ENCODE data around the gene TBPL1.
"Not testable (repeated sequence)": the region's sequence is repeated elsewhere in the genome, so short reads cannot be mapped to it uniquely, and the experiment has no call there.

The TBPL1 gene

DNA sequence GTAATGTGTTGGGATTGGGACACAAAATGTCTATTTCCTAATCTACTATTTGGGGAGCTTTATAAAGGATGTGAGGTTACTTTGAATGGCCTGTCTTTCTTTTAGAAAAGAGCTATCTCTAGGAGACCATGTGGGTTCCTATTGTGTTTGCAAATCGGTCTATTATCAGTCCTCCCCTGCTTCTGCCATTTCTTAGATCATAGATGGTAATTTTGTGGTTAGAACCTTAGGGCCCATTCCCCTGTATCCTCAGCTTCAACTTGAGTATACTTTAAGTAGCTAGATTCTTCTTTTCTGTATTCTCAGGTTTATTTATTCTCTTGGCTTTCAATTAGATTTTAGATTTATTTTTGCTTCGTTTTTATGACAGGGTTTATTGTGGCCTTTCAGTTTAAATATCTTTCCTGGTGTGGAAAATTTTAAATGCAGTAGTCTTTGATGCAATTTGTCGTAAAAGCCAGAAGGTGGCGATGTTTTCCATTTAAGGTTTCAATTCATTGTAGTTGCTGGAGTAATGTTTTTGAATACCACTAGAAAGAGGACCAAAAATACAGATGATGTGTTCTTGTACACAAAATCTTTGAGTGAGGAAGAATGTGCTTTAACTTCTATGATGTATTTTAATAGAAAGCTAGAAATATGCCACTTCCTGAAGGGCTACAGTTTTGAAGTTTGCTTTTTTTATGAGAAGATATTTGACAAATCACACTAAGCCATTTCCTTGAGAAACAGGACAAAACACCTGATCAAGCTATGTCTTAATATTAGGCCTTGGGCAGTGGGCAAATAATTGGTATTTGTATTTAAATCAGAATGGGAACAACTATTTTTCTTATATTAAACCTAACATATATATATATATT lies 20.3 kb downstream of the TBPL1 start:
- no peak for DNase-seq (ENCODE audit: low read depth in 2 of 2)

DNA sequence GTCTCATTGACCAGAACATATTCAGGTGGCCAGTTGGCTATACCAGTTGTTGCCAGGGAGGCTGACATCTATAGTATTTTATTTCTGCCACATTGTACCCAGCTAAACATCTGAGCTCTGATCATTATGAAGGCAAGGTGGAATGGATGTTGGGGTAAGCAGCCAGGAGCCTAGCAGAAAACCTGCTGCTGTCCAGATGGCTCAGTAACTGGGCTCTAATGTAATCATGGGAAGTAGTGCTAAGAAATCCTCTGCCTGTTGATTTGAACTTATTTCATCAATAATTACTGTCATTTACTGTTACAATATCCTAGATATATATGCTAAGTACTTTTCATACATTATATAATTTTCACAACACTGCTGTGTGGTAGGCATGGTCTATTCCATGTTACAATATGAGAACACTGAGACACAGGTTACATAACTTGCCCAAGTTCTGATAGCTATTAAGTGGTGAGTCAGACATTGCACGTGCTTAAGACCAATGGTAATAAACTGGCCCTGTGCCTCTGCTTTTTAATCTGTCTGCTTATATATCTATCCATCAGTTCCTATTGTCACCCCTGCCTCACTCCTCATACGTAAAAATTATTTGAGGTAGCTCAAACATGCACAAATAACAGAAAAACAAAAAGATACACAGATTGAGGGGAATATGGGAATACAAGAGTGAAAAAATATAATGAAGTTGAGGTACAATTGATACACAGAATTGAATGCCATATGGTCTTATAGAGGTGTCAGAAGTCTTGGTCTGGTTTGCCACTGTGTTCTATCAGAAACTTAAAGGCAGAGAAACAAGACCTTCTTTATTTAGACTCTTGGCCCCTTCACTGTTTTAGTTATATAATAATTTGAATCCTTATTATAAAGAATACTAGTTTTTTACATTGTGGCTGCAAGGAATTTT lies 25.2 kb downstream of the TBPL1 start:
- no peak for DNase-seq (ENCODE audit: low read depth in 2 of 2)

DNA sequence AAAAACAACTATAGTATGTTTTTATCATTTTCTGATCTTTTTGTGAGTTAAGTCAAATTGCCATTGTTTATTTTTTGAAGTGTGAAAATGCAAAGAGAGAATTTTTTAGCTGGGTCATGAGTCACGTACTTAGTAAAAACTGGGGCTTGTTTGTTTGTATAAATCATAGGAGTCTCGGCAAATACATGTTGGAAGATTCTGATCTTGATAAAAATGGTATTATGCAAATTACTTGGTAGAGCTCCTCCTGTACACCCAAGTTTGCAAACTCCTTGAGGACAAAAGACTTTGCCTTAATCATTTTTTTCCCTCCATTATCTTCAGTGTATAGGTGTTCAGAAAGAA lies 25.8 kb downstream of the TBPL1 start:
- DNase-seq (ENCODE audit: low read depth in 2 of 2) = no peak

- DNase-seq (ENCODE audit: low read depth in 2 of 2) = not testable (repeated sequence)
These were observed 26.4 kb downstream of the TBPL1 start for GRCh38 chr6:133979269-133979963.

DNA sequence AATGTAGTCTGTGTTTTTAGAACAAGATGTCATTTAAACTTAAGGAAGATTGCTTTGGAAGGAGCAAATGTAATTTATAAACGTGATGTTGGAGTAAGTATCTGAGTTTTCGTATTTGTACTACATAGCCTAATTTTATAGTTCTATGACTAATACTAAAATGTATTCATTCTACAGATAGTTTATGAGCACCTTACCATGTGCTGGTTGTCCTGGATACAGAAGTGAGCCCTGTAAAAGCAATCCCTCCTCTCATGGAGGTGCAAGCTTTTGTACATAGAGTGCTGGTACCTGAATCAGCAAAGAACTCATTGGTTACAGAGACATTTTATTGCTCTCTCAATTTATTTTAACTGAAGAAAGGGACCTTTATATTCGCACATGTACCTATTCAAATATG lies 27.1 kb downstream of the TBPL1 start:
- no peak for DNase-seq (ENCODE audit: low read depth in 2 of 2)

DNA sequence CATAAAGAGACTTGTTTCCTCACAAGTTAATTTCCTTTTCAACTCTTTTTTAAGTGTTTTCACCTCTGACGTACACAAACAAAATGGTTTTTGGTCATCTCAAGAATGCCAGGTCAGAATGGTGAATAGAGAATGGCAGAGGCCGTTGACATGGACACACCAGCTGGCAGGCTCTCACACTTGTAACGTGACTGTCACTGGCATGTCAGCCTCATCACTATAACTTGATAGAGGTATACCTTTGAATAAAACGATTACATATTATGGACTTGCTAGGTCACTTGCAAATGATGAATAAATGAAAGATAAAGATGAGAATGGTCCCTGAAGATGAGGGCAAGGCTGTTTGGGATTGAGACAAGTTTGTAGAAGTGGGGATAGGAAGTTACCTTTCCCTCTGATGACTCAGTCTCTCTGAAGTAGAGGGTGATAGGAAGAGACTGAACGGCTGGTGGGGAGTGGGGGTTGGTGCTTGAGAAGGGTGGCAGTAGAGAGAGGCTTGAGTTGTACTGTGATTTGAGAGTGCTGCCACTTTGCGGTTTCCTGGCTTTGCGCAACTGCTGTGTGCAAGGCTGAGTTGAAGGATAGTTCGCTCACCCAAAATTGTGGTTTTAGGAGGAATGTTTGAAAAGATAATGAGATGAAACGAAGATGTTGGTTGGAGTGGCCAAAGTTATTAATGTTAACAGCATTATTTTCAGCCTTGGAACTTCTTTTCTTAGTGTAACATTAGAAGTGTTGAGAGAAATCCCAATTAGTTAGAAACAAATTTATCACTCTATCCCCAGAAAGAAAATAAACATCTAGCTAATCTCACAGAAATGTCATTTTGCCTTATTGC lies 30.3 kb downstream of the TBPL1 start:
- DNase-seq (ENCODE audit: low read depth in 2 of 2) = peak; percentile 30 to 42

GRCh38 chr6:133985970-133986369 lies 32.9 kb downstream of the TBPL1 start:
- no peak for DNase-seq (ENCODE audit: low read depth in 2 of 2)

GRCh38 chr6:133986942-133987341 lies 33.9 kb downstream of the TBPL1 start:
- DNase-seq (ENCODE audit: low read depth in 2 of 2) = no peak

DNA sequence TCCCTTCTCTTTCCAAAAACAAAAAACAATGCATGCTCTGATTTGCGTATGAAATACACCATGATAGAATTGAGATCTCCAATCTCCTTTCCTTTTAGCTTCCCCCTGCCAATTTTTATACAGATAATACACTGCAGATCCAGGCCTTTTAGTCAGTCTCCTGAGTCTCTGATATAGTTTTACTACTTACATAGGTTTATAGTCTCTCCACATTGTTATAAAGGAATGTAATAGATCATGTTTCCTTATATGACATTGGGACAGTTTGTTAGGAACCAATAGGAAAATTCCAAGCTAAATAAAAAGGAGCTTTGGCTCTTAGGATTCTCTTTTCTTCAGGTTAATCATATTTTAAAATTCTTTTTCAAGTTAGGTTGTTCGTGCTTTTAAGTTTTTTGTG lies 36.5 kb downstream of the TBPL1 start:
- DNase-seq (ENCODE audit: low read depth in 2 of 2) = no peak

GRCh38 chr6:133990321-133990720 lies 37.3 kb downstream of the TBPL1 start:
- no peak for DNase-seq (ENCODE audit: low read depth in 2 of 2)

GRCh38 chr6:133991096-133991593 lies 38.1 kb downstream of the TBPL1 start:
- DNase-seq (ENCODE audit: low read depth in 2 of 2) = no peak

GRCh38 chr6:133992992-133993680 lies 40.1 kb downstream of the TBPL1 start:
- no peak for DNase-seq (ENCODE audit: low read depth in 2 of 2)

- DNase-seq (ENCODE audit: low read depth in 2 of 2) = no peak
These were observed 42.3 kb downstream of the TBPL1 start for GRCh38 chr6:133995296-133995695.

GRCh38 chr6:133995758-133996157 lies 42.7 kb downstream of the TBPL1 start:
- no peak for DNase-seq (ENCODE audit: low read depth in 2 of 2)

DNA sequence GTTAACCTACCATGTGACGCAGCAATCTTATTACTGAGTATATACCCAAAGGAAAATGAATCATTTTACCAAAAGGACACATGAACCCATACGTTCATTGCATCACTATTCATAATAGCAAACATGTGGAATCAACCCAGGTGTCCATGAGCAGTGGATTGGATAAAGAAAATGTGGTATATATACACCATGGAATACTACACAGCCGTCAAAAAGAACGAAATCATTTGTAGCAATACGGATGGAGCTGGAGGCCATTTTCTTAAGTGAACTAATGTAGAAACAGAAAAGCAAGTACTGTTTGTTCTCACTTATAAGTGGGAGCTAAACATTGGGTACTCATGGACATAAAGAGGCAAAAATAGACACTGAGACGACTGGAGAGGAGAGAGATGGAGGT lies 44.2 kb downstream of the TBPL1 start:
- no peak for DNase-seq (ENCODE audit: low read depth in 2 of 2)

DNA sequence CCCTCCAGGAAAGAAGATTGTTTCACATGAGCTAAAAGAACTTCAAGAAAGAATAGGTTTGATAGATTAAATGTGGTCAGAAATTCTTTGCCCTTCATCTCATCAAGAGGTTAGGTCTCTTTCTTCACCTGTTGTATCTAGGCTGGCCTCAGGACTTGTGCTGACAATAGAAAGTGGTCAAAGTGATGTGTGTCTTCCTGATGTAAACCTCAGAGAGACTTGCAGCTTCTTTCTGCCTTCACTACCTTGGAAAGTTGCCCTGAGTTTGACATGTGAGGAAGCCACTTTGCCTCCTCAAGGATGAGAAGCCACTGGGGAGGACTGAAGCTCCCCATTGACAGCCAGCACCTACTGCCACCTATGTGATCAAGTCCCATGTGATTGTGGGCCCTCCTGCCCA lies 46.3 kb downstream of the TBPL1 start:
- no peak for DNase-seq (ENCODE audit: low read depth in 2 of 2)

DNA sequence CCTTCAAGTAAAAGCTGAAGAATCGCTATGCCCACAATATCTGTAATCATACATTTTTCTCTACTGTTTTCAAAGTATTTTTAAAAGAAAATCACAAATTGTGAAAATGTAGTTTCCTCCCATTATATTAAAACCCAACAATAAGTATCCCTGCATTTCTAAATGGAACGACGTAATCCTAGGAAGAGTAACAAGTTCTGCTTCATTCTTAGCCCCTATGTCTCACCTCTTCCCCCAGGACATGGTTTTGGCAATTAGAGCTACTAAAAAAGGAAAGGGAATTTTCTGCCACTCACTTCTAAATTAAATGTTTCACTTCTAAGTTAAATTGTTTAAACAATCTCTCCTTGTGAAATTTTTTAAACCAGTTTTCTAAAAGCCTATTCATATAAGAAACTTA lies 47.4 kb downstream of the TBPL1 start:
- DNase-seq (ENCODE audit: low read depth in 2 of 2) = no peak

DNA sequence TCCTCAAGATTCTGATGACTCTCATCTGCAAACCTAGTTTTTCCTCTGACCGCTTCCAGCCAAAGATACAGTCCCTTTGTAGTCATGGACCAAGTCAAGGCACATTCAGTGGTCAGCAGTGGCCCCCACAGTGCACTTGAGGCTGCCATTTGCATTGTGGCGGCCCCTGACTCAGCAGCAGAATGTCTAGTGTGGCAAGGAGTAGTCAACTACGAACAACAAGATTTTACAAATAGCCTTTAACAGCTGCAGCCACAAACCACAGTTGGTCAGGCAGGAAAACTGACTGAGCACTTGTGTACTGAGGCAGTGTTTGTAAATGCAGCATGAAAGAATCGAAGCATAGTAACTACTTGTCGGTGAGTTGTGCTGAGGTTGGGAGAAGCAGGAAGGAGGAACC lies 49.8 kb downstream of the TBPL1 start:
- DNase-seq (ENCODE audit: low read depth in 2 of 2) = no peak

DNA sequence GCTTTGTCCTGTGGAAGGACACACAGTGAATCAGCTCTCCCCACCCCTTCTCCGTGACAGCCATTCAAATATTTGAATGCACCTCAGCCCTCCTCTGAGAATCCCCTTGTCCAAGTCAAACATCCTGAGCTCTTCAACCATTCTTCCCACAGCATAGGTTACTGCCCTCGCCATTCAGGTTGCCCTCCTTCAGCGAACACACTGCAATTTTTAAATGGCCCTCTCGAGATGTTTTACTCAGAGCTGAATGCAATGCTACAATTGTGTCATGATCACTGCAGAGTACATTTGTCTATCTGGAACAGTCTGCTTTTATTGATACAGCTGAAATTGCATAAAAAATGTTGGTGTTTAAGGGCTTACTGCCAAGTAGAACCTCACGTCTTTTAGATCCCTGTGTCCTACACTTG lies 50.5 kb downstream of the TBPL1 start:
- no peak for DNase-seq (ENCODE audit: low read depth in 2 of 2)

GRCh38 chr6:134004714-134005113 lies 51.7 kb downstream of the TBPL1 start:
- no peak for DNase-seq (ENCODE audit: low read depth in 2 of 2)

- DNase-seq (ENCODE audit: low read depth in 2 of 2) = no peak
These were observed 52.8 kb downstream of the TBPL1 start for GRCh38 chr6:134005800-134006199.

Measured in stimulated activated CD4-positive, alpha-beta T cell treated with anti-CD3 and anti-CD28 coated beads, Interleukin-4, amount 100 ng/mL, for 48 hours (primary cell).